GM21717 (cell line): ENCODE data around the gene ELL2.

Experiments used
- ATAC-seq: cut with Tn5 transposase; IDR thresholded peaks from one replicate; pipeline ENCODE4 v1.9.1; 2021; ENCODE audit warnings: mild to moderate bottlenecking, moderate library complexity; ENCODE audit not compliant: unreplicated experiment

The ELL2 gene

DNA sequence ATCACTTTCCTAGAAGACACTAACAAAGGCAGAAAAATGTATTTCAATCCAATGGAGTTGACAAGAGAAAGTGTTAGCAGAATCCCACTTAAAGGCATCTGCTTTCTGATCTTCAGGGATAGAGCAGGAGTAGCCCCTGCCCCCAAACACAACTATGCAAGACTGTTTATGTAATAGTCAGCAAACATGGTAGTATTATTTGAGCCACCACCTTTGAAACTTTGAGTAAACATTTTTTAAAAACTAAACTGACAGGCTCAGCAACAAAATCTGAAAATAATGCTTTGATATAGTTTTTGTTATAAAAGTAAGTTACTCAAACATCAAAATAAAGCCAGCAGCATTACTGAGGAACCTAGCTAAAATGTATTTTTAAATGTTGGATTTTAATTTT, 4.8 kb downstream of the ELL2 start:
- ATAC-seq: no peak

- no peak for ATAC-seq
Measured at GRCh38 chr5:95956021-95956899, 5.4 kb downstream of the ELL2 start.

- no peak for ATAC-seq
Measured at GRCh38 chr5:95954716-95955115, 6.9 kb downstream of the ELL2 start.

DNA sequence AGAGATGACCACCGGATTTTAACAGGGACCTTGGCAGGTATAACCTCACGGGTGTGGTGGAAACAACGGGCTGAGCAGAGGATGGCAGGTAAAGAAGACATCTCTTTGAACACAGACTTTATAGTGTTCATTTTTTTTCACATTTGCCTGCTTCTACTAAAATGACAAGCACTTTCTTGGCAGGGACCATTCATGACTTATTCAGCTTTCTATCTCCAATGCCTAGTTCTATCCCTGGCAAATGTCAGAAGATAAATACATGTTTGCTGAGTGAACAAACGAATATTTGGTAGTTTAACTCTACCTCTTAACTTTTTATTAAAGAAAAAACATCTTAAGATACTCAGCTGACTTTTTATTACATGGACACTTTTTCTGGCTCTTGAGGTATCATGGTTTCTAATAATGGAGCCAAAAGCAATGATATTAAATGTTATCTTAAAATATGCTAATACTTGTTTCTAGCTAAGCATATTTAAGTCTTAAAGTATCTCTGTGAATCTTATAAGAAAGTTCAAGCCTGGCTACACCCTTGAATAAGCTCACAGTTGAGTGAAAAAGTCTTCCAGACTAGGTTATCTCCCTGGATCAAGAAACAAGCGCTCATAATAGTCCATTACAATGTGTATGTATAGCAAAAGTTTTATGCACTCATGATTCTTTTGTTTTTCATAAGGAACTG, 8.5 kb downstream of the ELL2 start:
- ATAC-seq: no peak

DNA sequence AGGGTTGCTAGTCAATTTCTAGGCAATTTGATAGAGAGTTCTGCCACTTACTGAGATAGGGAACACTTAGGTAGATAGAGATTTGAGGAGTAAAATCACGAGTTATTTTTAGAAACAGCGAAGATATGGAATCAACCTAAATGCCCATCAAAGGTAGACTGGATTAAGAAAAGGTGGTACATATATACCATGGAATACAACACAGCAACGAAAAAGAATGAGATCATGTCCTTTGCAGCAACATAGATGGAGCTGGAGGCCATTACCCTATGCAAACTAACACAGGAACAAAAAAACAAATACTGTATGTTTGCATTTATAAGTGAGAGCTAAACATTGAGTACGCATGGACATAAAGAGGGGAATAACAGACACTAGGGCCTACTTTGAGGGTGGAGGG, 9.7 kb downstream of the ELL2 start:
- ATAC-seq: no peak

- peak; percentile 69 for ATAC-seq
Measured at GRCh38 chr5:95949810-95950209, 11.8 kb downstream of the ELL2 start.

DNA sequence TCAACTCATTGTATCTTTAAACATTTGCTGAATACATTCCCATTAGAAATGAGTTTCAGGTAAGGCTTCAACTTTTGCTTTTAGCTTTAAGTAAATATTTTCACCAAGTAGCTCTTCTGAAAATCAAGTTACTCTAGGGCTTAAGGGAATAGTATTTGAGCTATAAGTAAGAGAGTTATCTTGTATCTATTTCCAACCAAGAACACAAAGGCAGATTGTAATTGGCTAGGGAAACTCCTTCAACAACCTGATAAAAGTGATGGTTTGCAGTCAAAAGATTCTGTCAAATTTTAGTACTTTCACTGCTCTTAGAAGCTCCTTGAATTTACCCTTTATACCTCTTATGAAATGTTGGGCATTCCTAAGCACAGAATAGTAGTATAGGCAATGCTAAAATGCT, 13.0 kb downstream of the ELL2 start:
- ATAC-seq: no peak

- no peak for ATAC-seq
Measured at GRCh38 chr5:95946451-95946850, 15.2 kb downstream of the ELL2 start.

DNA sequence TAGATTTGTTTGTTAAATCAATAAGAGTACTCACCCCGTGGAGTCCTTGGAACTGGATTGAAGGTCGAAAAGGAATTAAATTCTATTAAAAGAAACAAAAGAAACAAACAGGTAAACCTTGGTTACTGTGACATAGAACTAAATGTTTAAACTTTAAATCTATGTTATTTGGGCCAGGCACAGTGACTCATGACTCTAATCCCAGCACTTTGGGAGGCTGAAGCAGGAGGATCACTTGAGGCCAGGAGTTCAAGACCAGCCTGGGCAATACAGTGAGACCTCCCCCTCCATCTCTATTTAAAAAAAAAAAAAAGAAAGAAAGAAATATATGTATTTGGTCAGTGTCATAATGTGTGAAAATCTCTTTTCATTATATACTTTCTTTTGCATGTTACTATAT, 18.7 kb downstream of the ELL2 start:
- no peak for ATAC-seq

DNA sequence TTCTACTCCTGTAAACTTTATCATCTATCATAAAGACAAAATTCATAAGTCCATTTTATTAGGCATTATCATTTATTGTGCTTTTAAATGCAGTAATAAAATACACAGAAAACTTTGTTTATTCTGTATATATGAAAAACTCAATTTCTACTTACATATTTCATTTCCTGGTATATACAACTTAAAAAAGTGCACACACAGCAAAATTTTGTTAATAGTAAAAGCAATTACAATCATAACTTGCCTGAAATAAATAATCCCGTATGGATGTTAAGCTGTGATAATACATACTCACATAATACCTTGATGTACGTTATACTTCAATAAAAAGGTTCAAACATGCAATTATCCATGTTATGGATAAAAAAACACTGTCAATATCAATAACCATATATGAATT, 19.2 kb downstream of the ELL2 start:
- ATAC-seq: no peak

GRCh38 chr5:95941756-95942155, 19.9 kb downstream of the ELL2 start:
- ATAC-seq: no peak

- ATAC-seq: no peak
Measured at GRCh38 chr5:95940758-95941682, 20.6 kb downstream of the ELL2 start.

GRCh38 chr5:95939465-95939864, 22.2 kb downstream of the ELL2 start:
- no peak for ATAC-seq

DNA sequence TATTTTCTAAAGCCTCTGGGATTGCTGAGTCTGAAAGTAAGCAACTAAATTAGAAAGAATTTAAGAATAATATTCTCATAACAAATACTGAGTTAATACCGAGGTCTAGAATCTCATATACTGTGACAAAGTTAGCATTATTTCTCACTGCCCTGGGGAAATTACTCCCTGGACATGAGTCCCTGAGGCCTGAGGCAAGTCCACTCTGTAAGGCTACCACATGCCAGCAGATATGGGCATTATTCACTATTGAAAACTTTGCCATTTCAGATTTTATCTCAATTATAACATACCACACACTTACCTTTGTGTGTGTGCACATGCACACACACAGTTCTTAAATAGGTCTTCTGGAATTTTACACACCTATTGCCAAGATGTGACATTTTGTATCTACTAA, 22.9 kb downstream of the ELL2 start:
- ATAC-seq: no peak

DNA sequence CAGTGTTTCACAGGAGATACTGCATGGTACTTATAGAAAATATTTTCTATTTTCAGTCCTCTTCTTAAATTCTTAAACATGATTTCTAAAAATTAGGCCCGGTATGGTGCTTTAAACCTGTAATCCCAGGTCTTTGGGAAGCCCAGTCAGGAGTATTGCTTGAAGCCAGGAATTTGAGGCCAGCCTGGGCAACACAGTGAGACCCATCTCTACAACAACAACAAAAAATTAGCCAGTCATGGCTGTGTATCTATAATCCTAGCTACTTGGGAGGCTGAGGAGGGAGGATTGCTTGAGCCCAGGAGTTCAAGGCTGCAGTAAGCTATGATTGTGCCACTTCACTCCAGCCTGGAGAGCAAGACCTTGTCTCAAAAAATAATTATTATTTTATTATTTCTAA, 23.3 kb downstream of the ELL2 start:
- ATAC-seq: no peak

GRCh38 chr5:95937607-95938152, 24.0 kb downstream of the ELL2 start:
- no peak for ATAC-seq

DNA sequence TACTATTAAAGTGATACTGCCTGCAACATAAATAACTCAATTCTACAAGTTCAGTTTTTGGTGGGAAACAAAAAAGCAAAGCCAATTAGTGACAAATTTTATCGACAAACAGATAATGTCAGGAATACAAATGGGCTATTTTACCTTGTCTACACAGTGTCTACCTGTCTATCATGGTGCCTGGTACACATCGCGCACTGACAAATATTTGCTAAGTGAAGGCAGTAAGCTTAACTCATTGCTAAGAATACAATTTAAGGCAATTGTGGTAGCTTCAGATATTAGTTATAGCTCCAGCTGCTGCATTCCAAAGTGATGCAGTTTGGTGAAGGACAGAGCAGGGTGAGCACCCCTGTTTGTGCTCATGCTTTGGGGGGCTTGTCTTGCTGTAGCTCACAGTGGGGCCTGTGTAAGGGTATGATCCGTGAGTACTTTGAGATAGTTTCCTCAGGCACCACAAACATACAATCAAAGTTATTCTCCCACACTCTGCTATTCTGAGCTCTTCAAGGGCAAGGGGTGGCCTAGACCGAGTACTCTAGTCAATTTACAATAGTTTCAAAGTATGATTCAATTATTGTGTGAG, 24.7 kb downstream of the ELL2 start:
- ATAC-seq: no peak

GRCh38 chr5:95935553-95936100, 26.0 kb downstream of the ELL2 start:
- no peak for ATAC-seq

GRCh38 chr5:95934207-95934804, 27.3 kb downstream of the ELL2 start:
- no peak for ATAC-seq

- no peak for ATAC-seq
Measured at GRCh38 chr5:95932941-95933340, 28.7 kb downstream of the ELL2 start.
